Natural killer cell (primary cell): Measurements from ENCODE around the gene ACKR3. TPM values are rescaled to one million over a fixed set of nuclear protein-coding genes. Genes with fewer than 3 reads are reported as not detected.

Experiments
- ATAC-seq, 3 donors: fragments of 150-1000 bp in 2 of 3; fragments of 200-7000 bp in 1 of 3; cut with Tn5 transposase; 1 replicate in 1 of 3; 2 replicates in 2 of 3; pipeline ENCODE4 v1.10.0; 2021; ENCODE audit warnings: mild to moderate bottlenecking in 2 of 3, moderate library complexity in 2 of 3
- DNase-seq, 2 donors: peaks; one replicate each; pipeline versions ENCODE4 v3.0.0 to v3.0.0-alpha.2; 2013 to 2021; ENCODE audit warnings: mixed read lengths in 1 of 2
- H3K27ac ChIP-seq: one replicate; pipeline ENCODE4 v1.5.1; 2013; ENCODE audit warnings: mild to moderate bottlenecking, low read length
- H3K27me3 ChIP-seq: one replicate; pipeline ENCODE4 v1.6.1; 2013; ENCODE audit warnings: low read length; ENCODE audit not compliant: control insufficient read depth, insufficient read depth
- H3K36me3 ChIP-seq: one replicate; pipeline ENCODE4 v1.6.1; 2013; ENCODE audit warnings: low read length; ENCODE audit not compliant: control insufficient read depth, insufficient read depth
- H3K4me1 ChIP-seq: one replicate; pipeline ENCODE4 v1.6.1; 2013; ENCODE audit warnings: low read length; ENCODE audit not compliant: control insufficient read depth, insufficient read depth
- H3K4me3 ChIP-seq: one replicate; pipeline ENCODE4 v1.5.1; 2013; ENCODE audit warnings: low read length
- H3K9me3 ChIP-seq: one replicate; pipeline ENCODE4 v1.6.1; 2013; ENCODE audit warnings: low read length; ENCODE audit not compliant: control insufficient read depth, insufficient read depth
- H3K27ac Mint-ChIP-seq, 2 donors: one replicate each; pipeline ENCODE4 v1.8.0; 2022; ENCODE audit warnings: mild to moderate bottlenecking in 2 of 2, mixed read lengths in 2 of 2, moderate library complexity in 1 of 2
- H3K27me3 Mint-ChIP-seq, 2 donors: one replicate each; pipeline ENCODE4 v1.8.0; 2022; ENCODE audit warnings: low read depth in 2 of 2, mixed read lengths in 2 of 2
- H3K36me3 Mint-ChIP-seq: one replicate; pipeline ENCODE4 v1.8.0; 2022; ENCODE audit warnings: mixed read lengths
- H3K4me1 Mint-ChIP-seq, 2 donors: one replicate each; pipeline ENCODE4 v1.8.0; 2022; ENCODE audit warnings: mixed read lengths in 2 of 2
- H3K4me3 Mint-ChIP-seq: one replicate; pipeline ENCODE4 v1.8.0; 2022; ENCODE audit warnings: mild to moderate bottlenecking, moderate library complexity, mixed read lengths
- H3K9me3 Mint-ChIP-seq, 2 donors: one replicate each; pipeline ENCODE4 v1.8.0; 2022; ENCODE audit warnings: mixed read lengths in 2 of 2
- WGBS: methylation state at CpG from one replicate; pipeline ENCODE4 v1.1.7; 2013; ENCODE audit warnings: missing lambda C conversion rate; ENCODE audit not compliant: insufficient coverage; 5-methylcytosine and 5-hydroxymethylcytosine counted together
- intact Hi-C: fragments of 100-400 bp; cut with micrococcal nuclease; formaldehyde crosslinking; loops from one replicate; pipeline ENCODE4 v1.14.2; 2022
- total RNA-seq, 4 donors: library from RNA; stranded (reverse); fragments of 120-200 nt in 1 of 4; gene quantifications; one replicate each; pipeline versions ENCODE4 v1.2.3 to v1.2.4, GENCODE V29; 2013 to 2022
- TF ChIP-seq, protein P1 (sequence below): fragments of 200-600 bp; IDR thresholded peaks from one replicate; pipeline ENCODE4 v1.8.0; 2022; ENCODE audit warnings: antibody characterized with exemption

The ACKR3 gene
- total RNA-seq, 3 donors from 2014 or later (not counting 1 experiment from before 2014, with no cell fraction given) = 4.4 to 5.5 (median 4.6) TPM

GRCh38 chr2:236547725-236548124 lies 21.9 kb upstream of the ACKR3 start:
- Mint-ChIP-seq H3K4me1 (peaks cover 79 to 95% of the 10 kb centered on the region in 2 donors), H3K36me3 (no peaks in the 10 kb centered on the region), H3K9me3 (no peaks in the 10 kb centered on the region), H3K4me3 (peak overlapping the region; percentile 63), H3K27me3 (no peaks in the 10 kb centered on the region), H3K27ac (peak overlapping the region; percentile 89 to 97)
- Histone ChIP-seq H3K36me3 (peaks cover 4% of the 10 kb centered on the region), H3K27ac (peak overlapping the region; percentile 81), H3K4me3 (no peak overlapping the region), H3K4me1 (peaks cover 76% of the 10 kb centered on the region), H3K9me3 (no peaks in the 10 kb centered on the region), H3K27me3 (no peaks in the 10 kb centered on the region)
- DNase-seq = no peak
- intact Hi-C loops = loop anchor here (2.0 kb wide), 1 partner anchor 21 kb away; the partner anchor contains the start of gene ACKR3
- TF ChIP-seq, protein P1, sequence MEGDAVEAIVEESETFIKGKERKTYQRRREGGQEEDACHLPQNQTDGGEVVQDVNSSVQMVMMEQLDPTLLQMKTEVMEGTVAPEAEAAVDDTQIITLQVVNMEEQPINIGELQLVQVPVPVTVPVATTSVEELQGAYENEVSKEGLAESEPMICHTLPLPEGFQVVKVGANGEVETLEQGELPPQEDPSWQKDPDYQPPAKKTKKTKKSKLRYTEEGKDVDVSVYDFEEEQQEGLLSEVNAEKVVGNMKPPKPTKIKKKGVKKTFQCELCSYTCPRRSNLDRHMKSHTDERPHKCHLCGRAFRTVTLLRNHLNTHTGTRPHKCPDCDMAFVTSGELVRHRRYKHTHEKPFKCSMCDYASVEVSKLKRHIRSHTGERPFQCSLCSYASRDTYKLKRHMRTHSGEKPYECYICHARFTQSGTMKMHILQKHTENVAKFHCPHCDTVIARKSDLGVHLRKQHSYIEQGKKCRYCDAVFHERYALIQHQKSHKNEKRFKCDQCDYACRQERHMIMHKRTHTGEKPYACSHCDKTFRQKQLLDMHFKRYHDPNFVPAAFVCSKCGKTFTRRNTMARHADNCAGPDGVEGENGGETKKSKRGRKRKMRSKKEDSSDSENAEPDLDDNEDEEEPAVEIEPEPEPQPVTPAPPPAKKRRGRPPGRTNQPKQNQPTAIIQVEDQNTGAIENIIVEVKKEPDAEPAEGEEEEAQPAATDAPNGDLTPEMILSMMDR = no peak
- ATAC-seq = no peak
- WGBS = 100% methylated on average over 1 of the region's 1 CpG

- 49% methylated on average over 5 of the region's 5 CpGs for WGBS
- H3K27me3 Mint-ChIP-seq = no peaks in the 10 kb centered on the region
- Histone ChIP-seq H3K27me3 (no peaks in the 10 kb centered on the region), H3K36me3 (no peaks in the 10 kb centered on the region), H3K9me3 (no peaks in the 10 kb centered on the region), H3K4me1 (peaks cover 82% of the 10 kb centered on the region), H3K27ac (peak overlapping the region; percentile 81), H3K4me3 (no peak overlapping the region)
- no peaks in the 10 kb centered on the region for H3K9me3 Mint-ChIP-seq
- H3K4me3 Mint-ChIP-seq = peak overlapping the region; percentile 63
- H3K36me3 Mint-ChIP-seq = no peaks in the 10 kb centered on the region
- ATAC-seq (no peak), DNase-seq (peak in 1 of 2 donors; percentile 39)
- peaks cover 78 to 95% of the 10 kb centered on the region in 2 donors for H3K4me1 Mint-ChIP-seq
- intact Hi-C loops = no loop called here
- TF ChIP-seq, protein P1 = no peak
- H3K27ac Mint-ChIP-seq = peak overlapping the region; percentile 89 to 97
Measured at GRCh38 chr2:236548179-236548921, 21.3 kb upstream of the ACKR3 start.

GRCh38 chr2:236549165-236549564 lies 20.5 kb upstream of the ACKR3 start:
- peak overlapping the region; percentile 81 for H3K27ac ChIP-seq
- peaks cover 2% of the 10 kb centered on the region in 2 donors for H3K9me3 Mint-ChIP-seq
- TF ChIP-seq, protein P1 = no peak
- peaks cover 7% of the 10 kb centered on the region for H3K36me3 Mint-ChIP-seq
- no peak for ATAC-seq
- H3K27me3 ChIP-seq = no peaks in the 10 kb centered on the region
- peaks cover 80 to 95% of the 10 kb centered on the region in 2 donors for H3K4me1 Mint-ChIP-seq
- H3K27me3 Mint-ChIP-seq = no peaks in the 10 kb centered on the region
- H3K9me3 ChIP-seq = no peaks in the 10 kb centered on the region
- no peak overlapping the region for H3K4me3 ChIP-seq
- no peak for DNase-seq
- peak overlapping the region; percentile 89 to 97 for H3K27ac Mint-ChIP-seq
- peaks cover 83% of the 10 kb centered on the region for H3K4me1 ChIP-seq
- H3K4me3 Mint-ChIP-seq = peak overlapping the region; percentile 61
- WGBS = 98% methylated on average over 3 of the region's 4 CpGs
- H3K36me3 ChIP-seq = no peaks in the 10 kb centered on the region
- intact Hi-C loops = no loop called here
